ENCODE data around the gene TMEM212.
"Not testable (repeated sequence)": the region's sequence is repeated elsewhere in the genome, so short reads cannot be mapped to it uniquely, and the experiment has no call there.

Gene TMEM212

GRCh38 chr3:171835116-171835515 lies 8.0 kb upstream of the TMEM212 start:
- no peak for DNase-seq

DNA sequence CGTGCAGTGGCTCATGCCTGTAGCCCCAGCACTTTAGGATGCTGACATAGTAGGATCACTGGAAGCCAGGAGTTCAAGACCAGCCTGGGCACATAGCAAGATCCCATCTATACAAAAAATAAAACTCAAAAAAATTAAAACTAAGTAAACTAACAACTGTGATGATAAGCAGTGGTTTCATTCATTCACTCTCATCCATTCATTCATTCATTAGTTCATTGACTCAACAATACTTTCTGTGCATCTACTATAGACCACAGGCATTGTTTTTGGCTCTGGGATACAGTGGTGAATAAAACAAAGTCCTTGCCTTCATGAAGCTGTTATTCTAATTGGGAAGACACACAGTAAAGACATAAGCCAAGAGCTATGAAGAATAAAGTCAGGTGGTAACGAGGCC lies 7.5 kb upstream of the TMEM212 start:
- no peak for DNase-seq

- DNase-seq = no peak
Measured at GRCh38 chr3:171836855-171837254, 6.3 kb upstream of the TMEM212 start.

- no peak for DNase-seq
Measured at GRCh38 chr3:171837698-171838097, 5.5 kb upstream of the TMEM212 start.

DNA sequence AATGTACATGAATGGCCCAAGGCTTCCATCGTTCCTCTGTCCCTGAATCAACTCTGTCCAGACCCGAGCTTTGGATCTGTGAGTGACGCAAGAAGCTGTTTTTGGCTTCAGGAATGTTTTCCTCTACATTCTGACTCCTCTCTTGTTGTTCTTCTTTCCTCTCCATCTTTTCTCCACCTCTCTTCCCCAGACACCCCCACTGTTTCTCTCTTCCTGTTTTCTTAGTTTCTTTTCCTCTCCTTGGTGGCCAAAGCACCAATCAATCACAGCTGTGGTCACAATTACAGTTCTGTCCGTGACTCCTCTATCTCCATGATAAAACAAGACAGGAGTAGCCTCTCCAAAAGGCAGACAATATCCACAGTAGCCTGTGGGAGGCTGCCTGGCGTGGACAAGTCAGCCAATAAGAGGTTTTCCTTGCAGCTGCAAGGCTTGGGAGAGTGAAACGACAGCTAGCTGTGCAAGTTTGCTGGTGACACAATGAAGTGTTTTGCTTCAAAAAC lies 4.9 kb upstream of the TMEM212 start:
- no peak for DNase-seq

DNA sequence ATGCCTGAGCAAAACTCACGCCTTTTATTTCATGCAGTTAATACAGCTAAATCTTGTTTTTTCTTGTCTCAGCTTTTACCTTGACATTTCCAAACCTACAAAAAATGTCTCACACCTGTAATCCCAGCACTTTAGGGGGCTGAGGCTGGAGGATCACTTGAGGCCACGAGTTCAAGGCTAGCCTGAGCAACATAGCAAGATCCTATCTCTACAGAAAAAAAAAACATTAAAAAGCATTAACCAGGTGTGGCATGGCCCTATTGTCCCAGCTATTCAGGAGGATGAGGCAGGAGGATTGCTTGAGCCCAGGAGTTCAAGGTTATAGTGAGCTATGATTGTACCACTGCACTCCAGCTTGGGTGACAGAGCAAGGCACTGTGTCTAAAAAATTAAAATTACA lies 3.9 kb upstream of the TMEM212 start:
- no peak for DNase-seq

DNA sequence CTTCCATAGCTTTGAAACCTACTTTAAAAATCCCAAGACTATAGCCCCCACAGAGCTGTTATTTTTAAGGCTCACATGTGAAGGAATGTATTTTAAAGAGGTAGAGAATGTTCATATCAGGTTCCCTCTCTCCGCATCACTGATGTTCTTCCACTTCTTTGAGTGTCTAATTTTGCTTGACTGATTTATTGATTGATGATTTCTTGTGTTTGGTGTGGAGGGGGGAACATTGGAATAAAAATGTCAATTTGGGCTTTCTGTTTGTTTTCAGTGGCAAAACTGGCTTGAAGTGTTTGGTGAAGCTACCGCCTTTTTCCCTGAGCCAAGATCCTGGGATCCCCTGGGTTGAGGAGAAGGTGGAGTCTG lies 2.7 kb upstream of the TMEM212 start:
- no peak for DNase-seq

GRCh38 chr3:171840811-171841619 lies 2.1 kb upstream of the TMEM212 start:
- no peak for DNase-seq

GRCh38 chr3:171841620-171842000 lies 1.5 kb upstream of the TMEM212 start:
- DNase-seq = no peak

- no peak for DNase-seq
Measured at GRCh38 chr3:171844873-171845272, 1.7 kb downstream of the TMEM212 start.

DNA sequence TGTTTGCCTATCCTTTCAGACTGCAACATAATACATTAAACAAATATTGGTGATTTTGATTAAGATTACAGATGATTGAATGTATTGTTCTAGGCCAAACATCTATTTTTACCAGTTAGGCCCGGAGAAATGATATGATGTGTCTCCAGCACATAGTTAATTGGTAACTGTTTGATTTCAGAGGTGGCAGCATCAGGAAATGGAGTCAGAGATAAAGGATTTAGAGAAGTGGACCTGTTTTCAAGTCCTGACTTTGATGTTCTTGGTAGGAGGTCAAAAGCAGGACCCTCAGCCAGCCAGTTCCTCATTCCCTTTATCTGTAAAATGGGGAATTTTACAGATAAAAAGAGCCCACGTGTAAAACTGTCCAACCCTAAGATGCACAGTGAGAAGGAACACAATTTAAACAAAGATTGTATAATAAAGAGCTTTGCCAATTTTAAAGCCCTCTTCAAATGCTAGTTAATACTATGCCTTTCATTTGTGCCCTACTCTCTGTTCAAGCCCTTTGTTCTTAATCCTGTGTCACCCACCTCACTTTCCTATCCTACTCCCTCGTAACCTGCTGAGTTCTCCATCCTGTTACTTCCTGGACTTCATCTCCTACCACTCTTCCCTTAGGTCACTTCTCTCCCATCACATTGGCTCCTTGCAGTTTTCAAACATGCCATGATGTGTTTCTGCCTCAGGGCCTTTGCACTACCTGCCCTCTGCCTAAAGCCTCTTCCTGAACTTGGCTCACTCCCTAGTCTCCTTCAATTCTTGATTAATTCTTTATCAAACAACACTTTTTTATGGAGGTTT lies 2.5 kb downstream of the TMEM212 start:
- DNase-seq = no peak

- no peak for DNase-seq
Measured at GRCh38 chr3:171846597-171846996, 3.4 kb downstream of the TMEM212 start.

- no peak for DNase-seq
Measured at GRCh38 chr3:171847133-171847532, 4.0 kb downstream of the TMEM212 start.

GRCh38 chr3:171847595-171848259 lies 4.6 kb downstream of the TMEM212 start:
- DNase-seq = no peak

GRCh38 chr3:171849617-171850319 lies 6.6 kb downstream of the TMEM212 start:
- DNase-seq = no peak

- DNase-seq = no peak
Measured at GRCh38 chr3:171850320-171850959, 7.3 kb downstream of the TMEM212 start.

- DNase-seq = no peak
Measured at GRCh38 chr3:171850960-171851659, 8.0 kb downstream of the TMEM212 start.

DNA sequence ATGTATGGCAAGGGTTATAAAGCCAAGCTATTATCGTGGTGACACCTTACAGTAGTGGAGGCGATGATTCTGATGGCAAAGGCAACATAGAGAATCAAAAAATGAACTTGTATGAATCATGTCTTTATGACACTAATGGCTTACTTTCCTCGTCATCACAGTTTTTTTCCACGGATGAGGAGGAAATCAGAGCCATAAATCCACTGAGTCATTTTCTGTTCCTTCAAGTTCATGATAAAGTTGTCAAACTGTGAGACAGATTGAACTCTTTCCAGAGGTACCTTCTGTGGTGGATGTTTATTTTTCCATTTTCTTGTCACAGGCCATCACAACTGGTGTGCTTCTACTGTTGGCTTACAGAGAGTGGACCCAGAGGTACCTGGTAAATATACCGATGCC lies 8.5 kb downstream of the TMEM212 start:
- no peak for DNase-seq

DNA sequence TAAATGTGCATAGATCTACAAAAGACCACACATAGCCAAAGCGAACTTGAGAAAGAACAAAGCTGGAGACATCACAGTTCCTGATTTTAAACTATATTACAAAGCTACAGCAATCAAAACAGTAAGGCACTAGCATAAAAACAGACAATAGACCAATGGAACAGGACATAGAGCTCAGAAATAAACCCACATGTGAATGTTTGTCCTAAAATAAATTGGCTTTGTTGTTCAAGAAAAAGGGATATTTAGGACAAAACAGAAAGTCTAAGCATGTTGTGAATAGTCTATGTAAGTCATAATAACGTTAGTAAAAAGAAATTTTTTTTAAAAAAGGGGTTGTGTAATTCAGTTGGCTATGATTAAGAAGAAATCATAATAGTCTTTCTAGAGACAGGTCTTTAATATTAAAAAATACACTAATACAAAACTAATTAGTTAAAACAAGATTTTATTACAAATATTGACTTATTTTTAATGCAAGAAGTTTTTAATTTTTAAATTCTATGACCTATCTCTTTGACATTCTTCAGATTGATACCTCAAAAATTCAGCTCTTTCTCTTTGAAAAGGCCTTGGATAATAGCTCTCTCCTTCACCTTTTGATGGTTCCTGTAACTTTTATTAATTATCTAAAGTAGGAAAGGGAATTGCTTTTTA lies 11.6 kb downstream of the TMEM212 start:
- DNase-seq = no peak

- DNase-seq = not testable (repeated sequence)
Measured at GRCh38 chr3:171858770-171859169, 15.6 kb downstream of the TMEM212 start.

Measured in activated CD4-positive, alpha-beta T cell treated with anti-CD3 and anti-CD28 coated beads, Interleukin-2, amount 50 U/mL, for 4 hours (primary cell).